BE2C (cell line): Measurements from ENCODE around the gene PRIMA1.
"Not testable (repeated sequence)": the region's sequence is repeated elsewhere in the genome, so short reads cannot be mapped to it uniquely, and the experiment has no call there.

Experiments
- DNase-seq: peaks from one replicate; pipeline ENCODE4 v3.0.0-alpha.2; 2020
- H3K27me3 ChIP-seq: fragments of 250-450 bp; sonication (Bioruptor Pico); 2 replicates; pipeline ENCODE4 v1.5.1; 2020; ENCODE audit warnings: mild to moderate bottlenecking
- H3K36me3 ChIP-seq: fragments of 250-450 bp; sonication (Bioruptor Pico); 2 replicates; pipeline ENCODE4 v1.5.1; 2020; ENCODE audit warnings: mild to moderate bottlenecking
- H3K4me1 ChIP-seq: fragments of 250-450 bp; sonication (Bioruptor Pico); 2 replicates; pipeline ENCODE4 v1.5.1; 2020
- H3K4me3 ChIP-seq: 2 replicates; pipeline ENCODE4 v1.5.1; 2011; ENCODE audit warnings: low read depth, low read length
- H3K9me3 ChIP-seq: fragments of 250-450 bp; sonication (Bioruptor Pico); 2 replicates; pipeline ENCODE4 v1.5.1; 2020
- CTCF ChIP-seq: IDR thresholded peaks from 2 replicates; pipeline ENCODE4 v1.5.1; 2012; ENCODE audit warnings: mild to moderate bottlenecking, low read depth, low read length

PRIMA1 gene

DNA sequence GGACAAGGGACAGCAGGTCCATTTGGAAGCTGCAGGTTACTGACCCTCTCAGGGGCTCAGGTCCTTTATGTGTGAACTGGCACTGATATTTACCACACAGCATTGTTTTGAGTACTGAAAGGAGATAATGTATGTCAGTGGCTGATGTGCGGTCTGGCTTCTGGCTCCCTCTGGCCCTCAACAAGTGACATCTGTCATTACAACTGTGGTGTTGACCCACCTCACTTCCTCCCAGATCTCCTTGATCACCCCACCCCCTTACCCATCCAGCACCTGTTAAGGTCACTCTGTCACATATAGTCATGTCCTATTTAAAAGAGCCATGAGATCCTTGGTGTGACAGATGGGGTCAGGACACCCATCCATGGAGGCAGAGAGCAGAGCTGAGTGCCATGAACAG lies 22.7 kb upstream of the PRIMA1 start:
- H3K9me3 ChIP-seq, result no peaks in the 10 kb centered on the region
- no peaks in the 10 kb centered on the region for H3K36me3 ChIP-seq
- TF ChIP-seq CTCF, result no peak
- H3K4me3 ChIP-seq, result no peak overlapping the region
- no peaks in the 10 kb centered on the region for H3K4me1 ChIP-seq
- peaks cover 3% of the 10 kb centered on the region; the same call in 1 of the 2 replicates for H3K27me3 ChIP-seq
- no peak for DNase-seq

DNA sequence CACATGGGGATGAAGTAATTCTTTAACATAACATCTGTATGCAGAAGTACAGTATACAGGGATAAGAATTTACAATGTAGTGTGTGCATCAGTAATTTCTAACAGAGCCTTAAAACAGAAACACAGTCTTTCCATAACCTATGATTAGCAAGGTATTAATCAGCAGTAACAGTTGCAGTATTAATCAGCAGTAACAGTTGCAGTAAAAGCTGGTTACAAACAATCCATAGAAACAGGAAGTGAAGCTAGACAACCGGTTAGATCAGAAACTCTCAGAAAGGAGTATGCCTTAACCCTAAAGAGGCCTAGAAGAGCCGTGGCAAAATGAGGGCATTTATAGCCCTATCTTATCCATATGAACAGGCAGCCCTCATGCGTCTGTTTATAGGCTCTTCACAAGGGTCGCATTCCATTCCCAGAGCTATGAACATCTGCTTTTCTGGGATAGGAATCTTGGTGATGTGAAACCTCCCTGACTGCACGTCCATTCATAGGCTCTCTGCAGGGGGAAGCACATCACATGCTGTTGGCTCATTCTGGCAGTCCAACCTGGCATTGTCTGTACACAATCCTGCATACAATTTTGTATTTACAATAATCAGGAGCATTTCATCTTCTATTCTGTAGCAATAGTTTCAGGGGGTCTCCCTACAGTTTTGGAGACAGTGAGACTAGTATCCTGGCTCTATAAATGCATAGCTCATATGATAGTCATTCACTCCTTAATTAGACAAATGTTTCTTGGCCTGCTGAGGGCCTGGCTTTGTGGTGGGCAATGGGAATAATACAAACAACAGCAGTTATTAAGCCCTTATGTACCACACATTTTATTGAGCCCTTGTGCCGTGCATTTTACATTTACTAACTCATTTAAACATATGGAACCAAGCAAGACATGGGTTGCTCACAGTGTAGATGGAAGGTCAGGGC lies 21.5 kb upstream of the PRIMA1 start:
- not testable (repeated sequence) for H3K9me3 ChIP-seq, H3K4me1 ChIP-seq, H3K4me3 ChIP-seq, H3K36me3 ChIP-seq, DNase-seq, H3K27me3 ChIP-seq

DNA sequence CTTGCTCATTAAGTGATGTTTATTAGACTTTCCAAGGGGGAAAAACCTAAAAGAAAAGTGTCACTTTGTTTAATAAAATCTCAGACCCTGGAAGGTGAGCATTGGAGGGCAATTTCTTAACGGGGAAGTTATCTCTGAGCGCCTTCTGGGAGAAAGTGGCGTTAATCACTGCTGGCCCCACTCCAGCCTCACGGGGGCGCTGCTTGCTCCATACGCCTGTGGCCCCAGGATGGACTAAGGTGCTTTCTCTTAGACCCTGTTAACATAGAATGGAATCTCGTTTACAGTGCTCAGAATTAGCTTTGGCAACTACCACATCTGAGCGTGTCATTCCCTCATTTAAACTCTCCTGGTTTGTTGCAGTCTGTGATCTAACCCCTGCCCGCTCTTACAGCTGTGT lies 16.4 kb upstream of the PRIMA1 start:
- Histone ChIP-seq H3K4me3 (no peak overlapping the region), H3K9me3 (no peaks in the 10 kb centered on the region)
- DNase-seq, result no peak

DNA sequence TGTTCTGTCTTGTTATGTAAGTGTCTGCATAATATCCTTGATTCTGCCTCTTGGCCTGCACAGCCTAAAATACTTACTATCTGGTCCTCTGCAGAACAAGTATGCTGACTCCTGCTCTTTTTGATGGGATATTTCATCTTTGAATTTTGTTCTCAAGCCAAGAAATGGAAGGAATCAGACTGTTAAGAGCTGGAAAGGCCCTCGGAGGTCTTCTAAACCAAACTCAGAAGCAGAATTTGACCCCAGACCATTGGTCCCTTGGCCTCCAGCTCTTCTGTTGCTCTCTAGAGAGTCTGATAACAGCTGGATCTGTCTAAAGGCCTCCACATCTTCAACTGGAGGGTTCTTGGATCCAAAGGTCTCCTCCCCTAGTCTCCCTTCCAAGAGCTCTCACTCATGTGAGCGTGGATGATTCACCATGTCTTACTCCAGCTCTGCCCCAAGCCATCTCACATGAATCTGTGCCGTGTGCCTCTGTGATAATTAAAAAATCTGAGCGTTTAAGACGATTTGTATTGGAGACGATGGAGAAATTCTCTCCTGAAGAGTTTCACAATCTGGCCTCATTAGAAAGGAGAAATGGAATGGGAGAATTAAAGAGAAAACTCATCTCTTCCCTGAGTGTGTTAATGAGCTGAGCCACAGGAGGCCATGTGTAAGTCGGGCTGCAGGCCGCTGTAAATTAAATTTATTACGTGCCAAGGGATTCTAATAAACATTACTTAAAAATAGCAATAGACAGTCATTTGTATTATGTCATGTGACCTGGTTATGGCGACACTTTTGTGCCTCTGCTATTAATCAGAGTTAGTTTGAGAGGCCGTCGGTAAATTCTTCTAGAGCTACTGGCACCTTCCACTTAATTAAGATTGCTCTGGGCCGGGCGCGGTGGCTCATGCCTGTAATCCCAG lies 15.4 kb upstream of the PRIMA1 start:
- Histone ChIP-seq H3K9me3 (no peaks in the 10 kb centered on the region), H3K4me3 (no peak overlapping the region), H3K36me3 (no peaks in the 10 kb centered on the region), H3K4me1 (no peaks in the 10 kb centered on the region), H3K27me3 (no peaks in the 10 kb centered on the region)
- no peak for DNase-seq
- TF ChIP-seq CTCF, result no peak

More for the DNA sequence above, 16.4 kb upstream of the PRIMA1 start:
- TF ChIP-seq CTCF, result peak; percentile 52
- no peaks in the 10 kb centered on the region for H3K27me3 ChIP-seq
- H3K4me1 ChIP-seq, result no peaks in the 10 kb centered on the region
- no peaks in the 10 kb centered on the region for H3K36me3 ChIP-seq

DNA sequence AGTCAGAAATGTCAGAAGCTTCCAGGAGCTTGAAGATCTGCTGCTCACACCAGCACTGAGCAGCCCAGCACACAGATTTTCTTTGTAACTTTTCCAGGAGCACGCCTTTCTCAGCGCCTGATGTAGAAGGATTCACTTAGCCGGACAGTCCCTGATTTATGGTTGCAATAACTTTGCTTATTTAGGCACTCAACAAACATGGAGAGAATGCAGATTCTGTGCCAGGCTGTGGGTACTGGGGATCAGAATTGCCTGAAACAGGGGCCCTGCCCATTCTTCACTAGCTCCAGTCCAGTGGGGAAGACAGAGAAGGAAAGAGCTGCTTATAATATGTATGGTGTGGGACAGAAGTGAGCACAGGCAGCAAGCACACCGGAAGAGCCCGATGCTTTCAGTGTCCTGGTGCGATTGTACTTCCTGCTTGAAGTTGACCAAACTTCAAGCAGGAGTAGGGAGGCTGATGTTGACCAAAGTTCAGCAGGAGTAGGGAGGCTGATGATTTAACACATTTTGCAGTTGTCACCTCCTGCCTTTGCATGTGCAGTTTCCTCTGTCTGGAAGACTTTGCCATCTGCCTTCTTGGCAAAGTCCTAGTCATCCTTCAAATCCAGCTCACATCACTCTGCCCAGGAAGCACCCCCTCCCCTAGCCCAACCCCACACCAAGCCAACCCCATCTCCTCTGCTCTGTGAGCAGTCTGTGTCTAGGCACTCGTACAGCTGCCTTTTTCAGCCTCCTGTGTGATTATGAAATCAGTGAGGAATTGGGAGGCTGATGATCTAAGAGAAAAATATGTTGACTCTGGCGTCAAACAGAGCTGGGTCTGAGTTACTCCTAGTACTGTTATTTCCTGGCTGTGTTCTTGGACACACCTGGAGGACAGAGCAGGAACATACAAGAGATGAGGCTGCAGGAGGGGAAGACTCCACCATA lies 12.0 kb upstream of the PRIMA1 start:
- no peak for DNase-seq
- no peaks in the 10 kb centered on the region for H3K9me3 ChIP-seq
- no peak overlapping the region for H3K4me3 ChIP-seq
- H3K4me1 ChIP-seq, result no peaks in the 10 kb centered on the region
- no peaks in the 10 kb centered on the region for H3K27me3 ChIP-seq
- TF ChIP-seq CTCF, result no peak
- no peaks in the 10 kb centered on the region for H3K36me3 ChIP-seq

- no peak overlapping the region for H3K4me3 ChIP-seq
- no peaks in the 10 kb centered on the region for H3K4me1 ChIP-seq
- TF ChIP-seq CTCF, result no peak
- H3K27me3 ChIP-seq, result no peaks in the 10 kb centered on the region
- no peak for DNase-seq
- no peaks in the 10 kb centered on the region for H3K36me3 ChIP-seq
- H3K9me3 ChIP-seq, result no peaks in the 10 kb centered on the region
Observed at GRCh38 chr14:93799617-93799988, 11.3 kb upstream of the PRIMA1 start.
